Psoas muscle (tissue), 8 donors: ENCODE measurements around the gene ARHGAP10. TPM values are rescaled to one million over a fixed set of nuclear protein-coding genes. Genes with fewer than 3 reads are reported as not detected.

Experiments
- ATAC-seq, 4 donors: fragments of 200-7000 bp; cut with Tn5 transposase; one replicate each; pipeline ENCODE4 v1.9.1; 2020; ENCODE audit warnings: moderate library complexity in 3 of 4, mild to moderate bottlenecking in 2 of 4
- DNase-seq, 2 donors: peaks; one replicate each; pipeline ENCODE4 v3.0.0-alpha.2; 2020
- H3K27ac ChIP-seq: fragments of 200-600 bp; one replicate; pipeline ENCODE4 v1.8.0; 2022
- H3K27me3 ChIP-seq, 3 donors: fragments of 200-600 bp in 1 of 3; one replicate each; pipeline versions ENCODE4 v1.6.1 to v1.8.0; 2013 to 2022; ENCODE audit warnings: low read length in 2 of 3, mild to moderate bottlenecking in 2 of 3, moderate library complexity in 1 of 3; ENCODE audit not compliant: insufficient read depth in 3 of 3
- H3K36me3 ChIP-seq, 2 donors: fragments of 200-600 bp in 1 of 2; one replicate each; pipeline versions ENCODE4 v1.6.1 to v1.8.0; 2013 to 2022; ENCODE audit warnings: low read depth in 1 of 2, mild to moderate bottlenecking in 1 of 2, moderate library complexity in 1 of 2; ENCODE audit not compliant: insufficient read depth in 1 of 2
- H3K4me1 ChIP-seq: fragments of 200-600 bp; one replicate; pipeline ENCODE4 v1.8.0; 2022
- H3K4me3 ChIP-seq: fragments of 200-600 bp; one replicate; pipeline ENCODE4 v1.8.0; 2022; ENCODE audit warnings: mild to moderate bottlenecking
- H3K9me3 ChIP-seq: fragments of 200-600 bp; one replicate; pipeline ENCODE4 v1.8.0; 2022
- WGBS, 3 donors: extraction: QIAGEN DNeasy Blood & Tissue Kit; methylation state at CpG; one replicate each; pipeline versions ENCODE4 v1.1.6 to v1.1.7; 2013; 5-methylcytosine and 5-hydroxymethylcytosine counted together
- intact Hi-C, 2 donors: fragments of 100-400 bp; cut with DNase I; formaldehyde crosslinking; loops; one replicate each; pipeline versions ENCODE4 v1.11.0 to v1.14.2; 2022
- polyA plus RNA-seq, 3 donors: library from polyadenylated mRNA; stranded (reverse); fragments of 200-250 nt; gene quantifications; one replicate each; pipeline ENCODE4 v1.2.3, GENCODE V29; 2013
- total RNA-seq, 4 donors: library from RNA; stranded (reverse); fragmentation: NEBNext Ultra II Directional in 2 of 4; extraction: Animal tissue kit (Norgen Biotek cat#: 25700) in 2 of 4; gene quantifications; one replicate each; pipeline versions ENCODE4 v1.2.1 to v1.2.4, GENCODE V29; 2021 to 2023
- TF ChIP-seq, protein P1 (sequence below): fragments of 200-600 bp; IDR thresholded peaks from one replicate; pipeline ENCODE4 v1.8.0; 2022; ENCODE audit warnings: antibody characterized with exemption
- donor health status: healthy with polysubstance abuse.
- donor health status: DM: no; HTN: no; CAD: no; lungs with moderate emphysema.
- donor health status: Bipolar disorder and iron deficiency.
- donor health status: healthy.
- donor health status: DM: yes; HTN: yes; CAD: no.
- donor health status: DM: no; HTN: no; CAD: no.
- donor health status: DM: no; HTN: no; CAD: no.
- donor health status: DM: yes; HTN: yes; CAD: no.

ARHGAP10 gene
- total and polyA plus RNA-seq, 7 donors: 28.8 to 43.5 (median 34.0) TPM

DNA sequence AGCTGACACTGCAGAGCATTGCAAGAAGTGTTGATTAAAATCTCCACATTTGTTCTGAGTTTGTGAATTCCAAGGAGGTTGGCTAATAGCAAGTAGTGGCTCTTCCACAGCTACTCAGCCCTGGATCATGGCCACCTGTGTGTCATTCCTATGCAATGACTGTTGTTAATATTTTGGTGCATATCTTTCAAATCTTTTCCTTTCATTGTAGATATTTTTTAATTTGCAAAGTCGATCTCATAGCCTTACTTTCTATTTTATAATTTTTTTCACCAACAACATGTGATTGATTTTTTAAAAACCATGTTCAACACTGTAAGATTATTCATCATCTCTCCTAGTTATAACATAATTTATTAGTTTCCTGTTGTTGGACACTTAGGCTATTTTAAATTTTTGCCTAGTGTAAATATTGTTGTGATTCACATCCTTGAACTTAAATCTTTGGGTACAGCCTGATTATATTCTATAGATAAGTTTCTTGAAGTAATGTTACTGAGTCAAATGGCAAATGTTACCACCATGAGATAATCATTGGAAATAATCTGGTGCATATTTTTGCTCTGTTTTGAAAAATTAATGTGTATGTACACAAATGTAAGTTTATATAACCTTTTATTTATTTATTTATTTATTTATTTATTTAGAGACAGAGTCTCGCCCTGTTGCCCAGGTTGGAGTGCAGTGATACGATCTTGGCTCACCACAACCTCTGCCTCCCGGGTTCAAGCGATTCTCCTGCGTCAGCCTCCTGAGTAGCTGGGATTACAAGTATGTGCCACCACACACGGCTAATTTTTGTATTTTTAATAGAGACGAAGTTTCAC, 17.1 kb upstream of the ARHGAP10 start:
- H3K27me3 ChIP-seq: no peaks in the 10 kb centered on the region
- H3K27ac ChIP-seq: no peak overlapping the region
- peak; percentile 59 to 70 for DNase-seq
- H3K9me3 ChIP-seq: no peaks in the 10 kb centered on the region
- TF ChIP-seq, protein P1, sequence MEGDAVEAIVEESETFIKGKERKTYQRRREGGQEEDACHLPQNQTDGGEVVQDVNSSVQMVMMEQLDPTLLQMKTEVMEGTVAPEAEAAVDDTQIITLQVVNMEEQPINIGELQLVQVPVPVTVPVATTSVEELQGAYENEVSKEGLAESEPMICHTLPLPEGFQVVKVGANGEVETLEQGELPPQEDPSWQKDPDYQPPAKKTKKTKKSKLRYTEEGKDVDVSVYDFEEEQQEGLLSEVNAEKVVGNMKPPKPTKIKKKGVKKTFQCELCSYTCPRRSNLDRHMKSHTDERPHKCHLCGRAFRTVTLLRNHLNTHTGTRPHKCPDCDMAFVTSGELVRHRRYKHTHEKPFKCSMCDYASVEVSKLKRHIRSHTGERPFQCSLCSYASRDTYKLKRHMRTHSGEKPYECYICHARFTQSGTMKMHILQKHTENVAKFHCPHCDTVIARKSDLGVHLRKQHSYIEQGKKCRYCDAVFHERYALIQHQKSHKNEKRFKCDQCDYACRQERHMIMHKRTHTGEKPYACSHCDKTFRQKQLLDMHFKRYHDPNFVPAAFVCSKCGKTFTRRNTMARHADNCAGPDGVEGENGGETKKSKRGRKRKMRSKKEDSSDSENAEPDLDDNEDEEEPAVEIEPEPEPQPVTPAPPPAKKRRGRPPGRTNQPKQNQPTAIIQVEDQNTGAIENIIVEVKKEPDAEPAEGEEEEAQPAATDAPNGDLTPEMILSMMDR: no peak
- no peaks in the 10 kb centered on the region for H3K4me1 ChIP-seq
- intact Hi-C loops: no loop called here
- WGBS, 3 donors: 92% methylated on average over 8 of the region's 8 CpGs
- no peaks in the 10 kb centered on the region for H3K36me3 ChIP-seq
- peak in 2 of 4 donors; percentile 39 to 59 for ATAC-seq
- H3K4me3 ChIP-seq: no peak overlapping the region

DNA sequence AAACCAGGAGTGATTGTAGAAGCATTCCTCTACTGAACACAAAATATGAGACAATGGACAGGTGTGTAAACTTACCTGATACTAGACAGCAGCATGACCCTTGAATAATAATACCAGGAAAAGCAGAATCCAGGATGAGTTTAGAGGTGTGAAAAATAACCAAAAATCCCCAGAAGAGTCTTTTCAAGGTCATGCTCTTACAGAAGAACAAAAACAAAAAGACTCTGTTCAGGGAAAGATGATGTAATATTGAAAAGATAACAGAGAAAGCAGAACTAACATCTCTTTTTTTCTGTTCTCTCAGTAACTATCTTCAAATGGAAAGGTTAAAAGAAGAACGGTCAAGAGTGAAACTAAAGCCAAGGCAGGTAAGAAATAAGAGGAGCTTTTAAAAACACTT, 14.0 kb upstream of the ARHGAP10 start:
- Histone ChIP-seq H3K4me3 (no peak overlapping the region), H3K4me1 (no peaks in the 10 kb centered on the region), H3K9me3 (no peaks in the 10 kb centered on the region), H3K27ac (no peak overlapping the region), H3K27me3 (no peaks in the 10 kb centered on the region), H3K36me3 (no peaks in the 10 kb centered on the region)
- DNase-seq (no peak), ATAC-seq (no peak)
- 80 to 84% (median 81%) methylated on average over 1 of the region's 1 CpG for WGBS, 3 donors
- TF ChIP-seq, protein P1: no peak
- intact Hi-C loops: no loop called here

DNA sequence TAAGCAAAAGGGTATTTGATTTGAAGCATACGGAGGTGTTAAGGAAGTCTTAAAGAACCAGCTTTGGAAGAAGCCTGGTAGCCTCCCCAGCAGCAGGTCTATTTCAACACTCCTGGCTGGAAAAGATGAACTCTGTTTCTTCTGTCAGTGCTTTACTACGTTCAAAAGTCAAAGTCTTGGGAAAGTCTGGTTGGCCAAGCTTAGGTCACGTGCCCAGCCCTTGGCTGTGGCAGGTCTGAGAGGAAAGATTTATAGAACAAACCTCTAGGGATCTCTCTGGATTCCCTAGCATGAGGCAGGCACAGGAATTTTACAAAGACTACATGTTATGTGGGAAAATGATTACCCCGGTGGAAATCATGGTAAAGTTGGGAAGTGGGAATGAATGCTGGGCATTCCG, 8.6 kb upstream of the ARHGAP10 start:
- Histone ChIP-seq H3K4me3 (no peak overlapping the region), H3K36me3 (no peaks in the 10 kb centered on the region), H3K27me3 (no peaks in the 10 kb centered on the region), H3K27ac (no peak overlapping the region), H3K4me1 (no peaks in the 10 kb centered on the region), H3K9me3 (no peaks in the 10 kb centered on the region)
- WGBS, 3 donors: 47 to 55% (median 47%) methylated on average over 5 of the region's 5 CpGs
- DNase-seq: peak in 1 of 2 donors; percentile 53
- ATAC-seq: peak; percentile 32 to 82 (median 72)
- TF ChIP-seq, protein P1: no peak
- intact Hi-C loops: no loop called here

DNA sequence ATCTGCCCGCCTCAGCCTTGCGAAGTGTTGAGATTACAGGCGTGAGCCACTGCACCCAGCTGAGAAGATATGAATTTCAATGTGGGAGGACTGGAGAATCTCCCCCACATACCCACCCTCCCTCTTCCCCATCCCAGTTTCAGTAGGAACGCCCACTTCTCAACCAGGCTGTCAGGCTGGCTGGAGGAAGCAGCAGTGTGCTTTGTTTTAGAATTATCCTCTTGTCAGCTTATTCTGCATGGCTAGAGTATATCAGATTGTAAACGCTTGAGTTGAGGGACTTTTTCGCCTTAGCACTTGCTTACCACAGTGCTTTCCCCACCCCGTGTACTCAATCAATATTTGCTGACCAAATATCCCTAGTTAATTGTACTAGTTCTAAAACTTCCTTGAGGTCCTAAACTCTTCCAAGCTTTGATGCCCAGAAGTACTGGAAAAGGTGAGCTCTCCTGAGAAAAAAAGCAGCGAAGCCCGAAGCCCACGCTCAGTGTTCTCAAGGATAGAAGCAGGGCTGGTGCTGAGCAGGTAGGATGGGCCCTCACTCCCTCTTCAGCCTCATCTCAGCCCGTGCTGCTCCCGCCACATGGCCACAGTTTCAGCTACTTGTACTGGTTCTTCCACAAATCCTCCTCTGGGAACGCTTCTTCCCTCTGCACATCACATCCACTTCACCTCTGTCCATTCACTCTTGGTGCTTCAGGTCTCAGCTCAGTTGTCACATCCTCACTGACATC, 7.3 kb upstream of the ARHGAP10 start:
- H3K27me3 ChIP-seq: no peaks in the 10 kb centered on the region
- H3K27ac ChIP-seq: no peak overlapping the region
- H3K36me3 ChIP-seq: no peaks in the 10 kb centered on the region
- no peaks in the 10 kb centered on the region for H3K9me3 ChIP-seq
- WGBS, 3 donors: 88 to 93% (median 89%) methylated on average over 13 of the region's 13 CpGs
- intact Hi-C loops: loop anchor here in 1 of 2 donors (5.0 kb wide), 1 partner anchor 138 kb away; no protein-coding TSS in a partner anchor
- H3K4me3 ChIP-seq: no peak overlapping the region
- no peak for ATAC-seq
- no peak for DNase-seq
- TF ChIP-seq, protein P1: no peak
- H3K4me1 ChIP-seq: no peaks in the 10 kb centered on the region
